Kidney epithelial cell (primary cell): Measurements from ENCODE around the gene HES6. TPM values are rescaled to one million over a fixed set of nuclear protein-coding genes. Genes with fewer than 3 reads are reported as not detected.

Experiments
- DNase-seq: peaks from one replicate; pipeline ENCODE4 v3.0.0-alpha.2; 2010; ENCODE audit warnings: low read depth
- H3K27me3 ChIP-seq: 2 replicates; pipeline ENCODE4 v1.6.0; 2011; ENCODE audit warnings: low read length; ENCODE audit not compliant: control insufficient read depth, insufficient read depth
- H3K36me3 ChIP-seq: 2 replicates; pipeline ENCODE4 v1.5.1; 2011; ENCODE audit warnings: low read length; ENCODE audit not compliant: control insufficient read depth, insufficient read depth
- H3K4me3 ChIP-seq: 2 replicates; pipeline ENCODE4 v1.5.1; 2011; ENCODE audit warnings: low read depth, mild to moderate bottlenecking, control low read depth, low read length
- CTCF ChIP-seq: IDR thresholded peaks from 2 replicates; pipeline ENCODE4 v1.5.1; 2011; ENCODE audit warnings: mild to moderate bottlenecking, moderate library complexity, low read length, control low read depth, inconsistent platforms; ENCODE audit not compliant: insufficient read depth, poor library complexity, severe bottlenecking
- total RNA-seq: library from RNA; depleted of rRNA; stranded (reverse); fragments of >200 nt; gene quantifications from 2 replicates; pipeline ENCODE4 v1.2.3, GENCODE V29; 2015

Gene HES6
- total RNA-seq, 1 donor from 2014 or later: 50.1 TPM

- no peaks in the 10 kb centered on the region for H3K36me3 ChIP-seq
- TF ChIP-seq CTCF: no peak
- no peak for DNase-seq
Measured at GRCh38 chr2:238269741-238270140, 29.9 kb upstream of the HES6 start.

GRCh38 chr2:238267884-238268680 lies 28.2 kb upstream of the HES6 start:
- H3K36me3 ChIP-seq: no peaks in the 10 kb centered on the region
- no peak for DNase-seq
- H3K27me3 ChIP-seq: no peaks in the 10 kb centered on the region
- no peak for TF ChIP-seq CTCF
- H3K4me3 ChIP-seq: no peak overlapping the region

More at GRCh38 chr2:238269741-238270140, 29.9 kb upstream of the HES6 start:
- no peaks in the 10 kb centered on the region for H3K27me3 ChIP-seq
- H3K4me3 ChIP-seq: no peak overlapping the region

GRCh38 chr2:238267341-238267710 lies 27.5 kb upstream of the HES6 start:
- no peak for TF ChIP-seq CTCF
- Histone ChIP-seq H3K27me3 (no peaks in the 10 kb centered on the region), H3K36me3 (no peaks in the 10 kb centered on the region), H3K4me3 (no peak overlapping the region)
- DNase-seq: no peak

- TF ChIP-seq CTCF: no peak
Measured at GRCh38 chr2:238265605-238266004, 25.8 kb upstream of the HES6 start.

GRCh38 chr2:238264072-238264460 lies 24.2 kb upstream of the HES6 start:
- Histone ChIP-seq H3K4me3 (no peak overlapping the region), H3K36me3 (peaks cover 1% of the 10 kb centered on the region), H3K27me3 (no peaks in the 10 kb centered on the region)
- DNase-seq: no peak
- no peak for TF ChIP-seq CTCF

More at GRCh38 chr2:238265605-238266004, 25.8 kb upstream of the HES6 start:
- Histone ChIP-seq H3K36me3 (no peaks in the 10 kb centered on the region), H3K27me3 (no peaks in the 10 kb centered on the region), H3K4me3 (no peak overlapping the region)
- DNase-seq: no peak
